Measurements from ENCODE around the gene TRAF7.

TRAF7 gene

DNA sequence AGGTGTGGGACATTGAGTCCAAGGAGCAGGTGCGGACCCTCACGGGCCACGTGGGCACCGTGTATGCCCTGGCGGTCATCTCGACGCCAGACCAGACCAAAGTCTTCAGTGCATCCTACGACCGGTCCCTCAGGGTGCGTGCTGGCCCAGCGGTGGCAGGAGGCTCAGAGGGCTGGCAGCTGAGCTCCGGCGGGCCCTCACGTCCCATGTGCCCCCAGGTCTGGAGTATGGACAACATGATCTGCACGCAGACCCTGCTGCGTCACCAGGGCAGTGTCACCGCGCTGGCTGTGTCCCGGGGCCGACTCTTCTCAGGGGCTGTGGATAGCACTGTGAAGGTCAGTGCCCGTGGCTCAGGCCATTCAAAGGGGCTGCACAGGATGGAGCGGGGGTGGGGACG, 20.5 kb downstream of the TRAF7 start:
- no peaks in the 10 kb centered on the region for H3K9me3 ChIP-seq (ENCODE audit: low read length)
- H2AFZ ChIP-seq (ENCODE audit: low read length): no peak overlapping the region
- peaks cover 47% of the 10 kb centered on the region for H3K36me3 ChIP-seq (ENCODE audit: insufficient read depth, low read length)
- no peak overlapping the region for H3K9ac ChIP-seq (ENCODE audit: low read length)
- no peaks in the 10 kb centered on the region for H3F3A ChIP-seq (ENCODE audit: insufficient read depth, low read length)
- no peaks in the 10 kb centered on the region for H3K27me3 ChIP-seq (ENCODE audit: insufficient read depth, low read length)
- no peaks in the 10 kb centered on the region for H4K20me1 ChIP-seq (ENCODE audit: insufficient read depth, low read length)
- TF ChIP-seq, protein P1, sequence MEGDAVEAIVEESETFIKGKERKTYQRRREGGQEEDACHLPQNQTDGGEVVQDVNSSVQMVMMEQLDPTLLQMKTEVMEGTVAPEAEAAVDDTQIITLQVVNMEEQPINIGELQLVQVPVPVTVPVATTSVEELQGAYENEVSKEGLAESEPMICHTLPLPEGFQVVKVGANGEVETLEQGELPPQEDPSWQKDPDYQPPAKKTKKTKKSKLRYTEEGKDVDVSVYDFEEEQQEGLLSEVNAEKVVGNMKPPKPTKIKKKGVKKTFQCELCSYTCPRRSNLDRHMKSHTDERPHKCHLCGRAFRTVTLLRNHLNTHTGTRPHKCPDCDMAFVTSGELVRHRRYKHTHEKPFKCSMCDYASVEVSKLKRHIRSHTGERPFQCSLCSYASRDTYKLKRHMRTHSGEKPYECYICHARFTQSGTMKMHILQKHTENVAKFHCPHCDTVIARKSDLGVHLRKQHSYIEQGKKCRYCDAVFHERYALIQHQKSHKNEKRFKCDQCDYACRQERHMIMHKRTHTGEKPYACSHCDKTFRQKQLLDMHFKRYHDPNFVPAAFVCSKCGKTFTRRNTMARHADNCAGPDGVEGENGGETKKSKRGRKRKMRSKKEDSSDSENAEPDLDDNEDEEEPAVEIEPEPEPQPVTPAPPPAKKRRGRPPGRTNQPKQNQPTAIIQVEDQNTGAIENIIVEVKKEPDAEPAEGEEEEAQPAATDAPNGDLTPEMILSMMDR (IDR thresholded peaks at IDR 0.05; ENCODE audit: low read length): no peak
- no peak for TF ChIP-seq EZH2 (IDR thresholded peaks at IDR 0.05; ENCODE audit: borderline replicate concordance, low read length)
- no peaks in the 10 kb centered on the region for H3K79me2 ChIP-seq (ENCODE audit: insufficient read depth, low read length)
- H3K9me2 ChIP-seq (ENCODE audit: low read depth, low read length): no peaks in the 10 kb centered on the region
- H3K27ac ChIP-seq (ENCODE audit: low read depth, low read length, poor library complexity, severe bottlenecking): no peak overlapping the region
- no peak overlapping the region for H3K4me3 ChIP-seq (ENCODE audit: low read depth, low read length, poor library complexity, severe bottlenecking)
- H3K4me2 ChIP-seq (ENCODE audit: low read length): no peak overlapping the region
- H3K4me1 ChIP-seq (ENCODE audit: insufficient read depth, low read length, severe bottlenecking): no peaks in the 10 kb centered on the region

DNA sequence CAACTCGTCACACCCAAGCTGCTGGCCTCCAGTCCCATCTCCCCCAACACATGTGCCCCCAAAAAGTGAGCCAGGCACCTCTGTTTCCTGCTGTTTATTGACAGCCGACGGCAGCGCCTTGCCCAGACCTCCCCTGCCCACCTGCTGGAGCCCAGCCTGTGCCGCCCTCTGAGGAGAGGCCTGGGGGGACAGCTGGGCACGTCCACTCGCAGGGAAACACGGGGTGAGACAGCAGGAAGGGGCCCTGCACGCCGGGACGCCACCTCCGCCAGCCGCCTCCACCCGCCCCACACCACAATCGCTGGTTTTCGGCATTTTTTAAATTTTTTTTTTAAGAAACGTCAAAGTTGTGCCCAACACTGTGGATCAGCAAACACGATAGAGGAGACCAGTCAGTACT, 21.5 kb downstream of the TRAF7 start:
- H3K4me1 ChIP-seq (ENCODE audit: insufficient read depth, low read length, severe bottlenecking): no peaks in the 10 kb centered on the region
- H4K20me1 ChIP-seq (ENCODE audit: insufficient read depth, low read length): no peaks in the 10 kb centered on the region
- H2AFZ ChIP-seq (ENCODE audit: low read length): no peak overlapping the region
- TF ChIP-seq EZH2 (IDR thresholded peaks at IDR 0.05; ENCODE audit: borderline replicate concordance, low read length): no peak
- TF ChIP-seq, protein P1 (IDR thresholded peaks at IDR 0.05; ENCODE audit: low read length): no peak
- no peak overlapping the region for H3K9ac ChIP-seq (ENCODE audit: low read length)
- H3K9me2 ChIP-seq (ENCODE audit: low read depth, low read length): no peaks in the 10 kb centered on the region
- no peaks in the 10 kb centered on the region for H3K27me3 ChIP-seq (ENCODE audit: insufficient read depth, low read length)
- peaks cover 47% of the 10 kb centered on the region for H3K36me3 ChIP-seq (ENCODE audit: insufficient read depth, low read length)
- no peaks in the 10 kb centered on the region for H3K9me3 ChIP-seq (ENCODE audit: low read length)
- no peaks in the 10 kb centered on the region for H3K79me2 ChIP-seq (ENCODE audit: insufficient read depth, low read length)
- H3K4me2 ChIP-seq (ENCODE audit: low read length): no peak overlapping the region
- H3K27ac ChIP-seq (ENCODE audit: low read depth, low read length, poor library complexity, severe bottlenecking): no peak overlapping the region
- no peak overlapping the region for H3K4me3 ChIP-seq (ENCODE audit: low read depth, low read length, poor library complexity, severe bottlenecking)
- H3F3A ChIP-seq (ENCODE audit: insufficient read depth, low read length): no peaks in the 10 kb centered on the region

DNA sequence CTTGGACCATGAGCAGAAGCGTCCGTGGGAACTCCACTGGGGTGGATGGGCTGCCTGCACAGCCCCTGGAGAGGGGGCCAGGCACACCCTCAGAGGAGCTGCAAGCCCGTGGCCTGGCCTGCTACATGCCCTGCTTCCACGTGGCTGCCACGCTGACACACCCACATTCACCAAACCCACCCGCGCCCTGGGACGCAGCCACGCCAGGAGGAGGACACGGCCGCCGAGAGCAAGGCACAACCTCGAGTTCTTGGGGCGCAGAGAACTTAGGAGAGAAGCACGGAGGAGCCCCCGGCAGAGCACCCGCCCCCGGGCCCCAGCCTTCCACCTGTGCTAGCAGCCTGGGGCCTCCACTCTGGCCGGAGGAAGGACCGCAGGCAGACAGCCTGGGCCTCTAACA, 22.0 kb downstream of the TRAF7 start:
- H3K4me3 ChIP-seq (ENCODE audit: low read depth, low read length, poor library complexity, severe bottlenecking): no peak overlapping the region
- H3K4me2 ChIP-seq (ENCODE audit: low read length): no peak overlapping the region
- no peaks in the 10 kb centered on the region for H3K9me3 ChIP-seq (ENCODE audit: low read length)
- H3K27me3 ChIP-seq (ENCODE audit: insufficient read depth, low read length): no peaks in the 10 kb centered on the region
- H3K4me1 ChIP-seq (ENCODE audit: insufficient read depth, low read length, severe bottlenecking): no peaks in the 10 kb centered on the region
- no peaks in the 10 kb centered on the region for H3K79me2 ChIP-seq (ENCODE audit: insufficient read depth, low read length)
- TF ChIP-seq, protein P1 (IDR thresholded peaks at IDR 0.05; ENCODE audit: low read length): no peak
- TF ChIP-seq EZH2 (IDR thresholded peaks at IDR 0.05; ENCODE audit: borderline replicate concordance, low read length): no peak
- no peaks in the 10 kb centered on the region for H3K9me2 ChIP-seq (ENCODE audit: low read depth, low read length)
- H3K36me3 ChIP-seq (ENCODE audit: insufficient read depth, low read length): peaks cover 47% of the 10 kb centered on the region
- no peak overlapping the region for H3K27ac ChIP-seq (ENCODE audit: low read depth, low read length, poor library complexity, severe bottlenecking)
- no peak overlapping the region for H2AFZ ChIP-seq (ENCODE audit: low read length)
- H4K20me1 ChIP-seq (ENCODE audit: insufficient read depth, low read length): no peaks in the 10 kb centered on the region
- H3K9ac ChIP-seq (ENCODE audit: low read length): no peak overlapping the region
- H3F3A ChIP-seq (ENCODE audit: insufficient read depth, low read length): no peaks in the 10 kb centered on the region
